NOMO-1 (cell line): ENCODE data around the gene CFAP206.

Experiments used
- DNase-seq, 2 experiments: peaks; one replicate each; lab custom pipeline; 2025; ENCODE audit not compliant: unreplicated experiment in 2 of 2; lab: John Stamatoyannopoulos, UW

Gene CFAP206

GRCh38 chr6:87504441-87504840 is 96.7 kb downstream of the CFAP206 start:
- DNase-seq, result no peak
